Neural cell (in vitro differentiated cells): ENCODE results near the gene EID1.

Experiments used
- POLR2AphosphoS5 ChIP-seq: IDR thresholded peaks from 2 replicates; pipeline ENCODE4 v1.6.1; 2012
- RAD21 ChIP-seq: fragments of 450-650 bp; conservative IDR thresholded peaks from 2 replicates; pipeline ENCODE4 v1.6.1; 2014; ENCODE audit warnings: antibody characterized with exemption, mild to moderate bottlenecking, moderate library complexity
- TF ChIP-seq, protein P1 (sequence below): fragments of 450-650 bp; IDR thresholded peaks from 2 replicates; pipeline ENCODE4 v1.5.1; 2014; ENCODE audit warnings: antibody characterized with exemption, mild to moderate bottlenecking, moderate library complexity; ENCODE audit not compliant: poor library complexity, severe bottlenecking

DNA sequence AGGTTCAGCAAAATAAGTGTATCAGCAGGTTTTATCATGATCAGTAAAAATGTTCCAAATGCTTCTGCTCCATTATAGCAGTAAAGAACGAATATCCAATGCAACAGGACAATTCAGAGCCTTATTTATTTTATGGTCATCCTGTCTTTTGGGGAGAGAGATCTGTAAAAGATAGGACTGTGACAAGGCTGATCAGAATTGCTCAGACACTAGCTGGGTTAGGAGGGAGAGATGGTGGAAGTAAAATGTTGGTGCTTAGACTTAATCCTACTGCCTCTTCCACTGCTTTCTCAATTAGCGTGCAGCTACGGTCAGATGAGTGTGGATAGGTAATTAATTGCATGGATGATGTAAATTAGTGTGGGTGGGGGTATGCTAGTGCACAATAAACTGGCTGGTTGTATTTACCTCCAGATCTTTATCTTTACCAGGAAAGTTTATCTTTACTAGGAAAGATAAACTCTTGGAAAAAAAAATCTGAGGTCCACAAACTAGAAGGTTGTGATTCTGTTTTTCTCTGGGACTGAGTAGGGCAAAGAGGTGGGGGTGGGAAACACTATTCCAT, 2.2 kb downstream of the EID1 start:
- TF ChIP-seq, protein P1, sequence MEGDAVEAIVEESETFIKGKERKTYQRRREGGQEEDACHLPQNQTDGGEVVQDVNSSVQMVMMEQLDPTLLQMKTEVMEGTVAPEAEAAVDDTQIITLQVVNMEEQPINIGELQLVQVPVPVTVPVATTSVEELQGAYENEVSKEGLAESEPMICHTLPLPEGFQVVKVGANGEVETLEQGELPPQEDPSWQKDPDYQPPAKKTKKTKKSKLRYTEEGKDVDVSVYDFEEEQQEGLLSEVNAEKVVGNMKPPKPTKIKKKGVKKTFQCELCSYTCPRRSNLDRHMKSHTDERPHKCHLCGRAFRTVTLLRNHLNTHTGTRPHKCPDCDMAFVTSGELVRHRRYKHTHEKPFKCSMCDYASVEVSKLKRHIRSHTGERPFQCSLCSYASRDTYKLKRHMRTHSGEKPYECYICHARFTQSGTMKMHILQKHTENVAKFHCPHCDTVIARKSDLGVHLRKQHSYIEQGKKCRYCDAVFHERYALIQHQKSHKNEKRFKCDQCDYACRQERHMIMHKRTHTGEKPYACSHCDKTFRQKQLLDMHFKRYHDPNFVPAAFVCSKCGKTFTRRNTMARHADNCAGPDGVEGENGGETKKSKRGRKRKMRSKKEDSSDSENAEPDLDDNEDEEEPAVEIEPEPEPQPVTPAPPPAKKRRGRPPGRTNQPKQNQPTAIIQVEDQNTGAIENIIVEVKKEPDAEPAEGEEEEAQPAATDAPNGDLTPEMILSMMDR = no peak
- TF ChIP-seq RAD21 = no peak
- no peak for TF ChIP-seq POLR2AphosphoS5
